ENCODE data around the gene CD22. TPM values are rescaled to one million over a fixed set of nuclear protein-coding genes. Genes with fewer than 3 reads are reported as not detected.
A peak's percentile ranks its signal among the peaks of the same experiment; 100 is the strongest.

The CD22 gene
- total and polyA plus RNA-seq, 2 experiments from 2014 or later: 0.51 TPM; not detected in 1

- H3K36me3 ChIP-seq: no peaks in the 10 kb centered on the region
- no peak for DNase-seq (ENCODE audit: low read depth in 1 of 2, low spot score in 1 of 2)
- TF ChIP-seq CTCF (IDR thresholded peaks at IDR 0.05; ENCODE audit: low read depth, low read length): no peak
- H3K27ac ChIP-seq: peak overlapping the region; percentile 53
- H3K4me3 ChIP-seq: no peak overlapping the region
- H3K27me3 ChIP-seq: no peaks in the 10 kb centered on the region
- H3K4me1 ChIP-seq (ENCODE audit: low read depth): no peaks in the 10 kb centered on the region
- H3K9me3 ChIP-seq (ENCODE audit: low read depth): no peaks in the 10 kb centered on the region
Measured at GRCh38 chr19:35315883-35316282, 13.1 kb upstream of the CD22 start.

- H3K4me1 ChIP-seq (ENCODE audit: low read depth): no peaks in the 10 kb centered on the region
- no peak for DNase-seq (ENCODE audit: low read depth in 1 of 2, low spot score in 1 of 2)
- no peaks in the 10 kb centered on the region for H3K9me3 ChIP-seq (ENCODE audit: low read depth)
- no peak overlapping the region for H3K4me3 ChIP-seq
- no peak for TF ChIP-seq CTCF (IDR thresholded peaks at IDR 0.05; ENCODE audit: low read depth, low read length)
- no peaks in the 10 kb centered on the region for H3K36me3 ChIP-seq
- H3K27me3 ChIP-seq: no peaks in the 10 kb centered on the region
- H3K27ac ChIP-seq: peak overlapping the region; percentile 53
Measured at GRCh38 chr19:35316560-35316959, 12.4 kb upstream of the CD22 start.

GRCh38 chr19:35317464-35318043 lies 11.4 kb upstream of the CD22 start:
- H3K27me3 ChIP-seq: no peaks in the 10 kb centered on the region
- no peak overlapping the region for H3K4me3 ChIP-seq
- H3K4me1 ChIP-seq (ENCODE audit: low read depth): no peaks in the 10 kb centered on the region
- TF ChIP-seq CTCF (IDR thresholded peaks at IDR 0.05; ENCODE audit: low read depth, low read length): no peak
- no peak overlapping the region for H3K27ac ChIP-seq
- no peaks in the 10 kb centered on the region for H3K9me3 ChIP-seq (ENCODE audit: low read depth)
- no peaks in the 10 kb centered on the region for H3K36me3 ChIP-seq
- no peak for DNase-seq (ENCODE audit: low read depth in 1 of 2, low spot score in 1 of 2)

GRCh38 chr19:35318679-35319448 lies 10.1 kb upstream of the CD22 start:
- H3K4me1 ChIP-seq (ENCODE audit: low read depth): no peaks in the 10 kb centered on the region
- no peaks in the 10 kb centered on the region for H3K27me3 ChIP-seq
- DNase-seq (ENCODE audit: low read depth in 1 of 2, low spot score in 1 of 2): peak in 1 of 2 donors; percentile 58
- H3K9me3 ChIP-seq (ENCODE audit: low read depth): no peaks in the 10 kb centered on the region
- no peak overlapping the region for H3K4me3 ChIP-seq
- TF ChIP-seq CTCF (IDR thresholded peaks at IDR 0.05; ENCODE audit: low read depth, low read length): no peak
- H3K36me3 ChIP-seq: no peaks in the 10 kb centered on the region
- H3K27ac ChIP-seq: no peak overlapping the region

- TF ChIP-seq CTCF (IDR thresholded peaks at IDR 0.05; ENCODE audit: low read depth, low read length): no peak
- H3K4me1 ChIP-seq (ENCODE audit: low read depth): no peaks in the 10 kb centered on the region
- no peaks in the 10 kb centered on the region for H3K9me3 ChIP-seq (ENCODE audit: low read depth)
- no peaks in the 10 kb centered on the region for H3K27me3 ChIP-seq
- DNase-seq (ENCODE audit: low read depth in 1 of 2, low spot score in 1 of 2): no peak
- no peak overlapping the region for H3K27ac ChIP-seq
- no peak overlapping the region for H3K4me3 ChIP-seq
- H3K36me3 ChIP-seq: no peaks in the 10 kb centered on the region
Measured at GRCh38 chr19:35320065-35320713, 8.8 kb upstream of the CD22 start.
